Right atrium auricular region (tissue), 2 donors: ENCODE results near the gene SYAP1. TPM values are rescaled to one million over a fixed set of nuclear protein-coding genes. Genes with fewer than 3 reads are reported as not detected.

Source experiments
- DNase-seq: peaks from one replicate; pipeline ENCODE4 v3.0.0-alpha.2; 2019; ENCODE audit warnings: low spot score
- H3K27ac ChIP-seq, 2 donors: fragments of 200-600 bp; sonication (generic); 1 replicate in 1 of 2; 2 replicates in 1 of 2; pipeline ENCODE4 v1.5.1; 2016 to 2019
- H3K27me3 ChIP-seq, 2 donors: fragments of 200-600 bp; sonication (generic); one replicate each; pipeline versions ENCODE4 v1.5.1 to v1.6.0; 2017 to 2019
- H3K36me3 ChIP-seq: fragments of 200-600 bp; sonication (generic); one replicate; pipeline ENCODE4 v1.5.1; 2016
- H3K4me1 ChIP-seq, 2 donors: fragments of 200-600 bp; sonication (generic); one replicate each; pipeline versions ENCODE4 v1.5.1 to v1.6.0; 2017 to 2019
- H3K4me3 ChIP-seq, 2 donors: fragments of 200-600 bp; sonication (generic); 1 replicate in 1 of 2; 2 replicates in 1 of 2; pipeline ENCODE4 v1.5.1; 2017 to 2019; ENCODE audit warnings: mild to moderate bottlenecking in 1 of 2, moderate library complexity in 1 of 2
- H3K9me3 ChIP-seq, 2 donors: fragments of 200-600 bp; sonication (generic); one replicate each; pipeline ENCODE4 v1.5.1; 2019
- CTCF ChIP-seq, 2 donors: fragments of 200-600 bp; sonication (generic); IDR thresholded peaks; one replicate each; pipeline ENCODE4 v1.5.1; 2019; ENCODE audit warnings: antibody characterized with exemption in 2 of 2
- total RNA-seq, 2 donors: library from RNA; depleted of rRNA; stranded (reverse); fragments of >200 nt; gene quantifications; one replicate each; pipeline ENCODE4 v1.1.0, GENCODE V29; 2016

Gene SYAP1
- total RNA-seq, 2 donors from 2014 or later, result 16.9 to 17.6 TPM

GRCh38 chrX:16727637-16728036 lies 8.2 kb downstream of the SYAP1 start:
- DNase-seq, result no peak
- H3K4me1 ChIP-seq, result no peaks in the 10 kb centered on the region
- no peak for TF ChIP-seq CTCF (IDR thresholded peaks at IDR 0.05)
- H3K4me3 ChIP-seq, result no peak overlapping the region
- no peak overlapping the region for H3K27ac ChIP-seq
- H3K36me3 ChIP-seq, result no peaks in the 10 kb centered on the region
- H3K27me3 ChIP-seq, result no peaks in the 10 kb centered on the region
- no peaks in the 10 kb centered on the region for H3K9me3 ChIP-seq

GRCh38 chrX:16730450-16730849 lies 11.0 kb downstream of the SYAP1 start:
- H3K27ac ChIP-seq, result no peak overlapping the region
- TF ChIP-seq CTCF (IDR thresholded peaks at IDR 0.05), result no peak
- H3K36me3 ChIP-seq, result peaks cover 3% of the 10 kb centered on the region
- no peaks in the 10 kb centered on the region for H3K9me3 ChIP-seq
- H3K4me1 ChIP-seq, result no peaks in the 10 kb centered on the region
- no peaks in the 10 kb centered on the region for H3K27me3 ChIP-seq
- H3K4me3 ChIP-seq, result no peak overlapping the region
- no peak for DNase-seq

- no peaks in the 10 kb centered on the region for H3K4me1 ChIP-seq
- no peaks in the 10 kb centered on the region for H3K27me3 ChIP-seq
- no peak for DNase-seq
- peaks cover 29% of the 10 kb centered on the region for H3K36me3 ChIP-seq
- H3K4me3 ChIP-seq, result no peak overlapping the region
- no peaks in the 10 kb centered on the region for H3K9me3 ChIP-seq
- no peak for TF ChIP-seq CTCF (IDR thresholded peaks at IDR 0.05)
- H3K27ac ChIP-seq, result no peak overlapping the region
Measured at GRCh38 chrX:16733013-16733412, 13.6 kb downstream of the SYAP1 start.

GRCh38 chrX:16737024-16737423 lies 17.6 kb downstream of the SYAP1 start:
- H3K27me3 ChIP-seq, result no peaks in the 10 kb centered on the region
- no peaks in the 10 kb centered on the region for H3K4me1 ChIP-seq
- H3K4me3 ChIP-seq, result no peak overlapping the region
- DNase-seq, result no peak
- H3K9me3 ChIP-seq, result no peaks in the 10 kb centered on the region
- no peak overlapping the region for H3K27ac ChIP-seq
- peaks cover 47% of the 10 kb centered on the region for H3K36me3 ChIP-seq
- no peak for TF ChIP-seq CTCF (IDR thresholded peaks at IDR 0.05)

- no peak for TF ChIP-seq CTCF (IDR thresholded peaks at IDR 0.05)
- DNase-seq, result no peak
- Histone ChIP-seq H3K27me3 (no peaks in the 10 kb centered on the region), H3K27ac (no peak overlapping the region), H3K4me1 (no peaks in the 10 kb centered on the region), H3K4me3 (no peak overlapping the region), H3K9me3 (no peaks in the 10 kb centered on the region), H3K36me3 (peaks cover 70% of the 10 kb centered on the region)
Measured at GRCh38 chrX:16739574-16739973, 20.2 kb downstream of the SYAP1 start.

GRCh38 chrX:16743604-16744325 lies 24.4 kb downstream of the SYAP1 start:
- Histone ChIP-seq H3K4me1 (no peaks in the 10 kb centered on the region), H3K27ac (no peak overlapping the region), H3K36me3 (peaks cover 62% of the 10 kb centered on the region), H3K27me3 (no peaks in the 10 kb centered on the region), H3K4me3 (no peak overlapping the region), H3K9me3 (no peaks in the 10 kb centered on the region)
- DNase-seq, result no peak
- TF ChIP-seq CTCF (IDR thresholded peaks at IDR 0.05), result no peak
